Aorta (tissue), 5 donors: ENCODE data around the gene ERN2. TPM values are rescaled to one million over a fixed set of nuclear protein-coding genes. Genes with fewer than 3 reads are reported as not detected.

Experiments used
- ATAC-seq: fragments of 200-7000 bp; cut with Tn5 transposase; one replicate; pipeline ENCODE4 v1.9.1; 2022; ENCODE audit warnings: moderate library complexity; ENCODE audit not compliant: low FRiP score
- DNase-seq, 2 donors: peaks; one replicate each; pipeline ENCODE4 v3.0.0-alpha.2; 2020
- H3K27ac ChIP-seq, 2 donors: one replicate each; pipeline ENCODE4 v1.5.1; 2013; ENCODE audit warnings: low read length in 2 of 2, mild to moderate bottlenecking in 2 of 2, moderate library complexity in 2 of 2, control low read depth in 1 of 2, inconsistent platforms in 1 of 2, low read depth in 1 of 2
- H3K27me3 ChIP-seq, 2 donors: one replicate each; pipeline ENCODE4 v1.6.1; 2013; ENCODE audit warnings: control low read depth in 1 of 2, low read length in 1 of 2, mild to moderate bottlenecking in 1 of 2, moderate library complexity in 1 of 2; ENCODE audit not compliant: insufficient read depth in 2 of 2, control insufficient read depth in 1 of 2
- H3K36me3 ChIP-seq, 2 donors: one replicate each; pipeline ENCODE4 v1.6.1; 2013; ENCODE audit warnings: control low read depth in 1 of 2, low read length in 1 of 2, mild to moderate bottlenecking in 1 of 2; ENCODE audit not compliant: insufficient read depth in 2 of 2, control insufficient read depth in 1 of 2
- H3K4me1 ChIP-seq, 2 donors: one replicate each; pipeline ENCODE4 v1.6.1; 2013; ENCODE audit warnings: low read length in 2 of 2, control low read depth in 1 of 2, mild to moderate bottlenecking in 1 of 2, moderate library complexity in 1 of 2; ENCODE audit not compliant: insufficient read depth in 2 of 2, control insufficient read depth in 1 of 2
- H3K4me3 ChIP-seq, 2 donors: one replicate each; pipeline ENCODE4 v1.5.1; 2013; ENCODE audit warnings: low read length in 2 of 2, control low read depth in 1 of 2, mild to moderate bottlenecking in 1 of 2
- H3K9me3 ChIP-seq: one replicate; pipeline ENCODE4 v1.6.1; 2013; ENCODE audit warnings: mild to moderate bottlenecking, low read length; ENCODE audit not compliant: control insufficient read depth
- WGBS, 2 donors: extraction: QIAGEN DNeasy Blood & Tissue Kit; methylation state at CpG; one replicate each; pipeline ENCODE4 v1.1.7; 2013; 5-methylcytosine and 5-hydroxymethylcytosine counted together
- intact Hi-C, 2 donors: fragments of 100-400 bp; cut with DNase I; formaldehyde crosslinking; loops; one replicate each; pipeline versions ENCODE4 v1.14.2 to v1.15.0; 2022
- polyA plus RNA-seq, 2 donors: library from polyadenylated mRNA; stranded (reverse); fragments of 200-250 nt; gene quantifications; one replicate each; pipeline ENCODE4 v1.2.3, GENCODE V29; 2013
- total RNA-seq, 2 donors: library from RNA; stranded (reverse); fragmentation: NEBNext Ultra II Directional; extraction: Animal tissue kit (Norgen Biotek cat#: 25700); gene quantifications; one replicate each; pipeline ENCODE4 v1.2.1, GENCODE V29; 2021
- donor health status: healthy with polysubstance abuse.
- donor health status: Bipolar disorder and iron deficiency.
- donor health status: DM: no; HTN: no; CAD: no.
- donor health status: DM: no; HTN: no; CAD: no.
- donor health status: DM: yes; HTN: yes; CAD: no.

The ERN2 gene
- total and polyA plus RNA-seq, 4 donors, result 0.10 to 0.50 TPM; not detected in 2

GRCh38 chr16:23694644-23695373, 18.2 kb downstream of the ERN2 start:
- DNase-seq (no peak), ATAC-seq (peak; percentile 54)
- Histone ChIP-seq H3K4me1 (no peaks in the 10 kb centered on the region), H3K36me3 (peaks cover 0 to 3% of the 10 kb centered on the region in 2 donors), H3K27me3 (no peaks in the 10 kb centered on the region), H3K9me3 (no peaks in the 10 kb centered on the region), H3K27ac (no peak overlapping the region), H3K4me3 (no peak overlapping the region)
- intact Hi-C loops, result no loop called here
- WGBS, 2 donors, result 8 to 10% methylated on average over 32 of the region's 32 CpGs

- Histone ChIP-seq H3K9me3 (no peaks in the 10 kb centered on the region), H3K36me3 (peaks cover 0 to 7% of the 10 kb centered on the region in 2 donors), H3K4me3 (no peak overlapping the region), H3K4me1 (no peaks in the 10 kb centered on the region), H3K27me3 (no peaks in the 10 kb centered on the region), H3K27ac (no peak overlapping the region)
- ATAC-seq (no peak), DNase-seq (no peak)
- 96 to 98% methylated on average over 4 of the region's 4 CpGs for WGBS, 2 donors
- intact Hi-C loops, result no loop called here
These were observed 18.8 kb downstream of the ERN2 start for GRCh38 chr16:23694265-23694643.

- peaks cover 0 to 8% of the 10 kb centered on the region in 2 donors for H3K36me3 ChIP-seq
- DNase-seq (peak in 1 of 2 donors; percentile 21), ATAC-seq (no peak)
- intact Hi-C loops, result no loop called here
- H3K9me3 ChIP-seq, result no peaks in the 10 kb centered on the region
- WGBS, 2 donors, result 95 to 98% methylated on average over 6 of the region's 6 CpGs
- no peak overlapping the region for H3K27ac ChIP-seq
- no peak overlapping the region for H3K4me3 ChIP-seq
- H3K27me3 ChIP-seq, result no peaks in the 10 kb centered on the region
- no peaks in the 10 kb centered on the region for H3K4me1 ChIP-seq
These were observed 20.7 kb downstream of the ERN2 start for GRCh38 chr16:23692190-23692837.

GRCh38 chr16:23691483-23692189, 21.4 kb downstream of the ERN2 start:
- DNase-seq (peak in 1 of 2 donors; percentile 48), ATAC-seq (no peak)
- H3K4me1 ChIP-seq, result no peaks in the 10 kb centered on the region
- no peaks in the 10 kb centered on the region for H3K9me3 ChIP-seq
- H3K27me3 ChIP-seq, result no peaks in the 10 kb centered on the region
- intact Hi-C loops, result no loop called here
- H3K4me3 ChIP-seq, result no peak overlapping the region
- H3K27ac ChIP-seq, result no peak overlapping the region
- H3K36me3 ChIP-seq, result peaks cover 0 to 8% of the 10 kb centered on the region in 2 donors
- 75 to 76% methylated on average over 10 of the region's 10 CpGs for WGBS, 2 donors

- no peak overlapping the region for H3K4me3 ChIP-seq
- no peaks in the 10 kb centered on the region for H3K27me3 ChIP-seq
- intact Hi-C loops, result no loop called here
- ATAC-seq, result peak; percentile 40
- H3K9me3 ChIP-seq, result no peaks in the 10 kb centered on the region
- peaks cover 0 to 8% of the 10 kb centered on the region in 2 donors for H3K36me3 ChIP-seq
- H3K4me1 ChIP-seq, result no peaks in the 10 kb centered on the region
- WGBS, 2 donors, result 95% methylated on average over 25 of the region's 25 CpGs
- no peak overlapping the region for H3K27ac ChIP-seq
- peak in 1 of 2 donors; percentile 65 for DNase-seq
These were observed 22.1 kb downstream of the ERN2 start for GRCh38 chr16:23690771-23691482.

- no peaks in the 10 kb centered on the region for H3K9me3 ChIP-seq
- peaks cover 0 to 8% of the 10 kb centered on the region in 2 donors for H3K36me3 ChIP-seq
- H3K27me3 ChIP-seq, result no peaks in the 10 kb centered on the region
- intact Hi-C loops, result no loop called here
- no peaks in the 10 kb centered on the region for H3K4me1 ChIP-seq
- H3K27ac ChIP-seq, result no peak overlapping the region
- 96 to 97% methylated on average over 36 of the region's 36 CpGs for WGBS, 2 donors
- ATAC-seq (no peak), DNase-seq (no peak)
- H3K4me3 ChIP-seq, result no peak overlapping the region
These were observed 23.4 kb downstream of the ERN2 start for GRCh38 chr16:23689442-23690187.

GRCh38 chr16:23687034-23687808, 25.8 kb downstream of the ERN2 start:
- ATAC-seq, result no peak
- intact Hi-C loops, result no loop called here
- no peaks in the 10 kb centered on the region for H3K27me3 ChIP-seq
- H3K9me3 ChIP-seq, result no peaks in the 10 kb centered on the region
- H3K36me3 ChIP-seq, result peaks cover 0 to 8% of the 10 kb centered on the region in 2 donors
- DNase-seq, result no peak
- H3K27ac ChIP-seq, result no peak overlapping the region
- H3K4me3 ChIP-seq, result no peak overlapping the region
- 95 to 96% methylated on average over 16 of the region's 16 CpGs for WGBS, 2 donors
- no peaks in the 10 kb centered on the region for H3K4me1 ChIP-seq
